ENCODE results near the gene LDHAL6B.

DNA sequence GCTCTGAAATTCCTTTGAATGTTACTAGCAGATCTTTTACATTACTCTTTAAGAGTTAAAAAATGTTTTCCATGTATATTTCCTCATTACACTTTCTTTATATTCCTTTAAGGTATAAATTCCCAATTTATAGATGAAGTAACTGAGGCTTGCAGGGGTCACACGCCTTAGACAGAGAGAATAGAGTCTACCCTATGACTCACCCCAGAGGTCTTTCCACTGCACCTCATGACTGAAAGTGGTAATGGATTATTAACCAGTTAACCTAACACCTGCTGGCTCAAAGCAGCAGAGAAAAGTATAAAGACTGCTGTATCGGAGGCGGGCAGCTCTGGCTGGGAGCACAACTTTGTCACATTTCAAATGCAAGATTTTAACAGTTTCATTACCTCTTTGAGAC lies 37.7 kb downstream of the LDHAL6B start:
- no peak for TF ChIP-seq POLR2A (IDR thresholded peaks at IDR 0.05)
- TF ChIP-seq, protein P1, sequence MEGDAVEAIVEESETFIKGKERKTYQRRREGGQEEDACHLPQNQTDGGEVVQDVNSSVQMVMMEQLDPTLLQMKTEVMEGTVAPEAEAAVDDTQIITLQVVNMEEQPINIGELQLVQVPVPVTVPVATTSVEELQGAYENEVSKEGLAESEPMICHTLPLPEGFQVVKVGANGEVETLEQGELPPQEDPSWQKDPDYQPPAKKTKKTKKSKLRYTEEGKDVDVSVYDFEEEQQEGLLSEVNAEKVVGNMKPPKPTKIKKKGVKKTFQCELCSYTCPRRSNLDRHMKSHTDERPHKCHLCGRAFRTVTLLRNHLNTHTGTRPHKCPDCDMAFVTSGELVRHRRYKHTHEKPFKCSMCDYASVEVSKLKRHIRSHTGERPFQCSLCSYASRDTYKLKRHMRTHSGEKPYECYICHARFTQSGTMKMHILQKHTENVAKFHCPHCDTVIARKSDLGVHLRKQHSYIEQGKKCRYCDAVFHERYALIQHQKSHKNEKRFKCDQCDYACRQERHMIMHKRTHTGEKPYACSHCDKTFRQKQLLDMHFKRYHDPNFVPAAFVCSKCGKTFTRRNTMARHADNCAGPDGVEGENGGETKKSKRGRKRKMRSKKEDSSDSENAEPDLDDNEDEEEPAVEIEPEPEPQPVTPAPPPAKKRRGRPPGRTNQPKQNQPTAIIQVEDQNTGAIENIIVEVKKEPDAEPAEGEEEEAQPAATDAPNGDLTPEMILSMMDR (IDR thresholded peaks at IDR 0.05), result no peak
